ENCODE measurements around the gene IHH. TPM values are rescaled to one million over a fixed set of nuclear protein-coding genes. Genes with fewer than 3 reads are reported as not detected.

IHH gene
- total RNA-seq, 1 donor from 2014 or later = not detected

- no peak for TF ChIP-seq CTCF (IDR thresholded peaks at IDR 0.05; ENCODE audit: insufficient read depth, low read length, poor library complexity, severe bottlenecking)
- DNase-seq (ENCODE audit: low read depth) = no peak
- no peak overlapping the region for H3K4me3 ChIP-seq (ENCODE audit: low read depth, low read length)
- peaks cover 36% of the 10 kb centered on the region for H3K27me3 ChIP-seq (ENCODE audit: control insufficient read depth, insufficient read depth, low read length)
- H3K36me3 ChIP-seq (ENCODE audit: control insufficient read depth, insufficient read depth, low read length) = no peaks in the 10 kb centered on the region
Observed at GRCh38 chr2:219023045-219023605, 37.6 kb downstream of the IHH start.

- DNase-seq (ENCODE audit: low read depth) = no peak
- Histone ChIP-seq H3K4me3 (ENCODE audit: low read depth, low read length) (no peak overlapping the region), H3K36me3 (ENCODE audit: control insufficient read depth, insufficient read depth, low read length) (no peaks in the 10 kb centered on the region), H3K27me3 (ENCODE audit: control insufficient read depth, insufficient read depth, low read length) (peaks cover 37% of the 10 kb centered on the region)
- no peak for TF ChIP-seq CTCF (IDR thresholded peaks at IDR 0.05; ENCODE audit: insufficient read depth, low read length, poor library complexity, severe bottlenecking)
Observed at GRCh38 chr2:219022616-219023015, 38.1 kb downstream of the IHH start.

GRCh38 chr2:219022041-219022440 is 38.7 kb downstream of the IHH start:
- TF ChIP-seq CTCF (IDR thresholded peaks at IDR 0.05; ENCODE audit: insufficient read depth, low read length, poor library complexity, severe bottlenecking) = no peak
- Histone ChIP-seq H3K27me3 (ENCODE audit: control insufficient read depth, insufficient read depth, low read length) (peaks cover 40% of the 10 kb centered on the region), H3K4me3 (ENCODE audit: low read depth, low read length) (no peak overlapping the region), H3K36me3 (ENCODE audit: control insufficient read depth, insufficient read depth, low read length) (no peaks in the 10 kb centered on the region)
- no peak for DNase-seq (ENCODE audit: low read depth)

GRCh38 chr2:219021591-219021990 is 39.1 kb downstream of the IHH start:
- no peak for TF ChIP-seq CTCF (IDR thresholded peaks at IDR 0.05; ENCODE audit: insufficient read depth, low read length, poor library complexity, severe bottlenecking)
- Histone ChIP-seq H3K36me3 (ENCODE audit: control insufficient read depth, insufficient read depth, low read length) (no peaks in the 10 kb centered on the region), H3K4me3 (ENCODE audit: low read depth, low read length) (no peak overlapping the region), H3K27me3 (ENCODE audit: control insufficient read depth, insufficient read depth, low read length) (peaks cover 40% of the 10 kb centered on the region)
- DNase-seq (ENCODE audit: low read depth) = no peak

- DNase-seq (ENCODE audit: low read depth) = no peak
- peaks cover 37% of the 10 kb centered on the region for H3K27me3 ChIP-seq (ENCODE audit: control insufficient read depth, insufficient read depth, low read length)
- no peak for TF ChIP-seq CTCF (IDR thresholded peaks at IDR 0.05; ENCODE audit: insufficient read depth, low read length, poor library complexity, severe bottlenecking)
- no peaks in the 10 kb centered on the region for H3K36me3 ChIP-seq (ENCODE audit: control insufficient read depth, insufficient read depth, low read length)
- H3K4me3 ChIP-seq (ENCODE audit: low read depth, low read length) = no peak overlapping the region
Observed at GRCh38 chr2:219020604-219021365, 39.9 kb downstream of the IHH start.
